ENCODE data around the gene NOTCH3.

The NOTCH3 gene

GRCh38 chr19:15235781-15236180 is 35.0 kb upstream of the NOTCH3 start:
- no peak overlapping the region for H3K4me3 ChIP-seq (ENCODE audit: low read depth, low read length)
- no peak for TF ChIP-seq CTCF (IDR thresholded peaks at IDR 0.05; ENCODE audit: low read depth, low read length)
- in situ Hi-C loops (cut with HindIII; ENCODE audit: low sequenced_read_pairs) = no loop called here
- DNase-seq (ENCODE audit: low read depth, low spot score) = no peak

DNA sequence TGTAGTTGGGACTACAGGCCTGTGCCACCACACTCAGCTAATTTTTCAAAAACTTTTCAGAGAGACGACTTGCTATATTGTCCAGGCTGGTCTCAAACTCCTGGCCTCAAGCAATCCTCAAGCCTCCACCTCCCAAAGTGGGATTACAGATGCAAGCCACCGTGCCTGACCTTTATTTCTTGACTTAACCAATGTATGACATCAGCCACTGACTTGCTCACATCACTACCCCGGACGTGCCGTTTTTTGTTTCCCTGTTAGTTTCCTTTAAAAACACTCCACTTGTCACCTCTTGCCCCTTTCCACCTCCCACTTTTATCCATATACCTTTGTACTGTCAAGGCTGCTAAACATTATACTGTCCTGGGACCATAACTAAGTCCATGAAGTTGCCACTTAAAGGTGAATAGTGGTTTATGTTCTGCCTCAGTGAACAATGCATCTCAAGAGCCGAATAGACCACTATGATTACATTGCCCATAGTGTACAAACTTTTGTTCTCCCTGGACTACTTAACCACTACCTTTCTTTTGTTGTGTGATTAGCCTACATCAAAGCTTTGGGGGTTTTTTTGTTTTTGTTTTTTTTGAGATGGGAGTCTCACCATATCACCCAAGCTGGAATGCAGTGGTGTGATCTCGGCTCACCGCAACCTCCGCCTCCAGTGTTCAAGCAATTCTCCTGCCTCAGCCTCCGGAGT is 33.8 kb upstream of the NOTCH3 start:
- DNase-seq (ENCODE audit: low read depth, low spot score) = no peak
- H3K4me3 ChIP-seq (ENCODE audit: low read depth, low read length) = no peak overlapping the region
- no peak for TF ChIP-seq CTCF (IDR thresholded peaks at IDR 0.05; ENCODE audit: low read depth, low read length)
- in situ Hi-C loops (cut with HindIII; ENCODE audit: low sequenced_read_pairs) = no loop called here

DNA sequence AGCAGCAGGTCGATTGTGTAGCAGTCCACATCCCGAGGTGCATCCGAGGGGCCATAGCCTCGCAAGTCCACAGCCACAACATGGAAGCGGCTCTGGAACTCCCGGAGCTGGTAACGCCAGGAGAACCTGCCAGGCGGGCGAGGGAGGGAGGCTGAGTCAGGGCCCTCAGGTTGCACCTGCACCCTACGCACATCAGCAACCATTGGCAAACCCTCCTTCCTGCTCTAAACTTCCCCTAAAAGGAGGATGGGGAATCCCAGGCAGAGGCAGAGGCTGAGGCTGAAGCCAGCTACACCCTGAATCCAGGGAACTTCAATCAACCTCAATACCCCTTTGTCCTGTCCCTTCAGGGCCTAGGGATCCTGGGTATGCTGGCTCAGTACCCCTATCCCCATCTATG is 30.5 kb upstream of the NOTCH3 start:
- TF ChIP-seq CTCF (IDR thresholded peaks at IDR 0.05; ENCODE audit: low read depth, low read length) = no peak
- in situ Hi-C loops (cut with HindIII; ENCODE audit: low sequenced_read_pairs) = no loop called here
- H3K4me3 ChIP-seq (ENCODE audit: low read depth, low read length) = no peak overlapping the region
- no peak for DNase-seq (ENCODE audit: low read depth, low spot score)

GRCh38 chr19:15227261-15227660 is 26.5 kb upstream of the NOTCH3 start:
- no peak for DNase-seq (ENCODE audit: low read depth, low spot score)
- in situ Hi-C loops (cut with HindIII; ENCODE audit: low sequenced_read_pairs) = no loop called here
- H3K4me3 ChIP-seq (ENCODE audit: low read depth, low read length) = no peak overlapping the region
- TF ChIP-seq CTCF (IDR thresholded peaks at IDR 0.05; ENCODE audit: low read depth, low read length) = no peak

- no peak for TF ChIP-seq CTCF (IDR thresholded peaks at IDR 0.05; ENCODE audit: low read depth, low read length)
- in situ Hi-C loops (cut with HindIII; ENCODE audit: low sequenced_read_pairs) = no loop called here
- DNase-seq (ENCODE audit: low read depth, low spot score) = no peak
- H3K4me3 ChIP-seq (ENCODE audit: low read depth, low read length) = no peak overlapping the region
These were observed 25.0 kb upstream of the NOTCH3 start for GRCh38 chr19:15225760-15226159.

GRCh38 chr19:15223649-15224361 is 23.0 kb upstream of the NOTCH3 start:
- in situ Hi-C loops (cut with HindIII; ENCODE audit: low sequenced_read_pairs) = no loop called here
- TF ChIP-seq CTCF (IDR thresholded peaks at IDR 0.05; ENCODE audit: low read depth, low read length) = no peak
- H3K4me3 ChIP-seq (ENCODE audit: low read depth, low read length) = peak overlapping the region; percentile 63
- no peak for DNase-seq (ENCODE audit: low read depth, low spot score)
